Stimulated activated naive CD4-positive, alpha-beta T cell treated with Interleukin-2 at 50 U/mL for 16 hours (primary cell): Measurements from ENCODE around the gene CD37.

Experiments
- DNase-seq: peaks from one replicate; lab custom pipeline; 2025; lab: John Stamatoyannopoulos, UW

The CD37 gene

DNA sequence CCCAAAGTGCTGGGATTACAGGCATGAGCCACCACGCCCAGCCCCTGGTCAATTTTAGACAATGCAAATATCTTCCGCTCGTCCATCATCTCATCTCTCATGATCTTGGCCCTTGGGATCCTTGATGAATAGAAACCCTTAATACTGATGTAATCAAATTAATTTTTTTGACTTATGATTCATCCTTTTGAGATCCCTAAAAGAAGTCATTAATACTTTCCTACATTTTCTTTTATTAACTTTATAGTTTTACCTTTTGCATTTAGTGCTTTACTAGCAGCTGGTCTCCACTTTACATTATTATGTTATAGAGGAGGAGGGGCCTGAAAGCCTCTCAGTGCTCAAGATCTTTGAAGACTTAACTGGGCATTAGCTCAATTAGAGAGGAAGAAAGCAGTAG lies 45.2 kb downstream of the CD37 start:
- no peak for DNase-seq

DNA sequence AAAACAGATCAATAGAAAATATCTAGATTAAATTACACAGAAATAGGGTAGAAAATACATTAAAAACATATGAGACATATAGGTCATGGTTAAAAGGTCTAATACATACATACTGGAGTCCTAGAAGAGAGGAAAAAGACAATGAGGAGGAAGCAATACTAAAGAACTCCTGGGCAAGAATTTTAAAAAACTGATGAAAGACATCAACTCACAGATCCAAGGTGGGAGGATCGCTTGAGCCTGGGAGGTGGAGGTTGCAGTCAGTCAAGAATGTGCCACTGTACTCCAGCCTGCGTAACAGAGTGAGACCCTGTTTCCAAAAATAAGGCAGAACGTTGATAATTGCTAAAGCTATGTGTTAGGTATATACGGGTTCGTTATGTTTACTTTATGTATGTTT lies 47.4 kb downstream of the CD37 start:
- no peak for DNase-seq

DNA sequence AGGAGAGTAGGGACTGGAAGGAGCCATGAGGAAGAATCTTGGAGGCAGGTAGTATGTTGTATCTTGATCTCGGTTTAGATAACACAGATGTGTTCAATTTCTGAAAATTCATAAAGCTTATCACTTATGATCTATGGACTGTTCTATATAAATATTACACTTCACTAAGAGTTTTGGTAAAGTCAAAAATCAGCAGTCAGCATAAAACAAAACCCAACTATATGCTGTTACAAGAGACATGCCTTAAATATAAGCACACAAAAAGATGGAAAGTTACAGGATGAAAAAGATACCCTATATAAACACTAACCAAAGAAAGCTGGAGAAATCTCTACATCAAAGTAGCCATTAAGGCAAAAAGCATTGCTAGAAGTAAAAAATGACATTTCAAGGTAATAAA lies 48.4 kb downstream of the CD37 start:
- DNase-seq, result no peak

DNA sequence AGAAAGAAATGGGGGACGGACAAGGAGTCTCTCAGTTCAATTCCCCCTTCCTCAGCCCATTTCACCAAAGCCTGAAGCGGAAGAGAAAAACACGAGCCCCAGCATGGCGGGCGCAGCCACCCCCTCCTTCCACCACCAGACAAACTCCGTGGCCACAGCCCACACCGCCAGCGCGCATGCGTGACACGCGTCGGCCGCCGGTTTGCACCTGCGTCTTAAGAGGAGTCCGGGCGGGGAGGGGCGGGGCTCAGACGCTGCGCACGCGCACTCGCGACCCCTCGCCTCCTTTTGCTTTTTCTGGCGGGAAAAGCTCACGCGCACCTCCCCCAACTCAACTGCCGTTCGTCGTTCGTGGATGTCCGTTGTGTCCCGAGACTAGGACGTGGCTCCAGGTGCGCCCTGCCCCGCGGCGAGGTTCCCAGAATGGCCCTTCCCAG lies 52.7 kb downstream of the CD37 start, which contains the start of gene KASH5:
KASH5 (plus strand) TSS at position 314 of the 437 bp plus-strand sequence. CDS start 2,635 bp downstream, outside the sequence.
- peak; percentile 75 for DNase-seq

DNA sequence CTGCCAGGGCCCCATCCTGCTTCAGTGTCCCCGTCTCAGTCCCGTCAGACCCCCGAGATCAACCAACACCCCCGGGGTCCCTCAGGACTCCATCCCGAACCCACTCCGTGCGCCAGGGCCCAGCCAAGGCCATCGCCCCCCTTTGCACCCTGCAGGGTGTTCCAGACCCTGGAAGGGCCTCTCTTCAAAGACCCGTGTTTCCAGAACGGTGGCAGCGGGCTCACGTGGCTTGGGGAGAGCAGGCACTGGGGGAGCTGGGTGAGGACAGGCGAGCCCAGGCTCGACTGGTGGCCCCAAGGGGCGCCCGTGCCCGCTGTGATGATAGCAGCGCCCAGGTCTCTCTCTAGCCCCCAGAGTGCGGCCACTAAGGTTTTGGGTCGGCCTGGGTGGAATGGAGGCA lies 54.2 kb downstream of the CD37 start:
- DNase-seq, result no peak
